Measurements from ENCODE around the gene KCNJ10. TPM values are rescaled to one million over a fixed set of nuclear protein-coding genes. Genes with fewer than 3 reads are reported as not detected.

The KCNJ10 gene
- total RNA-seq, 1 donor from 2014 or later, result not detected

DNA sequence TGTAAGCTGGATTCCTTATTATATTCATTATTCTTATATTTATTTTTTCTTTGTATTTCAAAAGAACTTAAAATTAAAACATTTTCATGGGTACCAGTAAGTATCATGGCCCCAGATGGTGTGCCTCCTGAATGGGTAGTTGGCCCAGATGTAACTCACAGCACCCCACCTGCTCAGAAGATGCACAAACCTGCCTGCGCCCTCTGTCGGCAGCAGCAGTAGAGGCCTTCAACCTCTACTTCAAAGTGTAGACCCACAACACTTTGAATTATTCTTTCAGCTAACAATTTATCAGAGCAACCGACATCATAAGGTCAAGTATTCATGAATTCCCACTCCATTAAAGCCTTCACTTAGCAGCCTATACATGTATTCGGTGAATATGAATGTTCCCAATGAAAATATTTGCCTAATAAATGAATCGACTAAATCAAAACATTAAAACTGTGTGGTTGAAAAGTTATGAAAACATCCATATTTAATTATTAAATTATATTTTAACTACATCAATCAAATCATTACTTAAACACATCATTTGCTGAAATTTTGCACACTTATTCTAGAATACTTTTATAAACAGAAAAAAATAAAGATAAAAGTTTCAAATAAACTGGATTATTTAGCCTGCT lies 63.5 kb downstream of the KCNJ10 start:
- Histone ChIP-seq H3K27ac (no peak overlapping the region), H3K36me3 (no peaks in the 10 kb centered on the region), H3K4me3 (no peak overlapping the region), H3K9me3 (no peaks in the 10 kb centered on the region), H3K4me1 (no peaks in the 10 kb centered on the region), H3K27me3 (no peaks in the 10 kb centered on the region)
- intact Hi-C loops (cut with DNase I), result loop anchor here (2.0 to 5.0 kb wide), 4 partner anchors 70 to 224 kb away; partner anchors contain the start of gene DUSP23
- peak; percentile 23 to 69 for DNase-seq (ENCODE audit: low spot score in 2 of 2)
- TF ChIP-seq CTCF (IDR thresholded peaks at IDR 0.05), result peak; percentile 49 to 74 (median 54)

GRCh38 chr1:160005070-160005469 lies 64.9 kb downstream of the KCNJ10 start:
- intact Hi-C loops (cut with DNase I), result loop anchor here (5.0 kb wide), 2 partner anchors 113 to 223 kb away; partner anchors contain the start of gene DUSP23
- H3K27me3 ChIP-seq, result no peaks in the 10 kb centered on the region
- no peaks in the 10 kb centered on the region for H3K9me3 ChIP-seq
- no peak for DNase-seq (ENCODE audit: low spot score in 2 of 2)
- H3K4me1 ChIP-seq, result no peaks in the 10 kb centered on the region
- H3K4me3 ChIP-seq, result no peak overlapping the region
- TF ChIP-seq CTCF (IDR thresholded peaks at IDR 0.05), result no peak
- no peaks in the 10 kb centered on the region for H3K36me3 ChIP-seq
- no peak overlapping the region for H3K27ac ChIP-seq

- intact Hi-C loops (cut with DNase I), result no loop called here
- no peak for DNase-seq (ENCODE audit: low spot score in 2 of 2)
- Histone ChIP-seq H3K9me3 (no peaks in the 10 kb centered on the region), H3K4me1 (no peaks in the 10 kb centered on the region), H3K36me3 (no peaks in the 10 kb centered on the region), H3K4me3 (no peak overlapping the region), H3K27ac (no peak overlapping the region), H3K27me3 (no peaks in the 10 kb centered on the region)
- no peak for TF ChIP-seq CTCF (IDR thresholded peaks at IDR 0.05)
Observed at GRCh38 chr1:160004425-160004824, 65.5 kb downstream of the KCNJ10 start.

DNA sequence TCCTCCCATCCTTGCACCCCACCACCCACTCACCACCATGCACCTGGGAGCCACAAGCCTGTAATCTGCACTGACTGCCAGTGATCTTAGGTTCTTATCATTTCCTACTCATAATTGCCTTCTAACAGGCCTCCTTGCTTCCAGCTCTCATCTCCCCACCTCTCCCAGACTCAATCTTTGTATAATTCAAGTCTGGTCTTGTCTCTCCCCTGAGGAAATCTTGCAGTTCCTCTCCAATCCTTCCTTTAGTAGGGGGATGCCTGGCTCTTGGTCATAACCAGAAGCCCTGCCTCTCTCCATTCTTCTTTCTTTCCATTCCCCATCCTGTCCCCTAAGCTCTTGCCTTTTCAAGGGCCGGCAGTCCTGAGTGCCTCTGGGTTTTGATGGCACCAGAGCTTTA lies 66.0 kb downstream of the KCNJ10 start:
- no peak for TF ChIP-seq CTCF (IDR thresholded peaks at IDR 0.05)
- H3K36me3 ChIP-seq, result no peaks in the 10 kb centered on the region
- H3K4me3 ChIP-seq, result no peak overlapping the region
- no peak overlapping the region for H3K27ac ChIP-seq
- H3K4me1 ChIP-seq, result no peaks in the 10 kb centered on the region
- no peaks in the 10 kb centered on the region for H3K9me3 ChIP-seq
- no peak for DNase-seq (ENCODE audit: low spot score in 2 of 2)
- H3K27me3 ChIP-seq, result no peaks in the 10 kb centered on the region
- intact Hi-C loops (cut with DNase I), result no loop called here

DNA sequence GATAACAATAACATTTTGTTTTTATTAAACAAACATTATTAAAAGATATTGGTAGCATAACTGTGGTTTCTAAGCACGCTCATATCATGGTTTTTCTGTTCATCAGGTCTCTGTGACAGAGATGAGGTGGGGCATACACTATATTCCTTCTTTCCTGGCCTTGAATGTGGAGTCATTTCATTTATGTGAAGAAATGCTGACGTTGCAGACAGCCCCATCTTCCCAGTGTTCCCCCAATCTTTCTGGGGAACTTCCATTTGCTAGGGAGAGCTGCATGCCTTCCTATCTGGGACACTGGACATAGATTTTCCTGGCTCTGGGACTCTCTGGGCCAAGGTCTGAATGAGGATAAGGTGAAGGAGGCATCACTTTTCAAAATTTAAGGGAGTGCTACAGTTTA lies 68.5 kb downstream of the KCNJ10 start:
- no peak overlapping the region for H3K27ac ChIP-seq
- DNase-seq (ENCODE audit: low spot score in 2 of 2), result no peak
- H3K9me3 ChIP-seq, result no peaks in the 10 kb centered on the region
- intact Hi-C loops (cut with DNase I), result no loop called here
- H3K4me1 ChIP-seq, result no peaks in the 10 kb centered on the region
- no peak overlapping the region for H3K4me3 ChIP-seq
- no peaks in the 10 kb centered on the region for H3K27me3 ChIP-seq
- TF ChIP-seq CTCF (IDR thresholded peaks at IDR 0.05), result no peak
- no peaks in the 10 kb centered on the region for H3K36me3 ChIP-seq

GRCh38 chr1:159999204-159999603 lies 70.8 kb downstream of the KCNJ10 start:
- Histone ChIP-seq H3K27ac (no peak overlapping the region), H3K36me3 (no peaks in the 10 kb centered on the region), H3K9me3 (no peaks in the 10 kb centered on the region), H3K27me3 (no peaks in the 10 kb centered on the region), H3K4me3 (no peak overlapping the region), H3K4me1 (no peaks in the 10 kb centered on the region)
- intact Hi-C loops (cut with DNase I), result no loop called here
- no peak for TF ChIP-seq CTCF (IDR thresholded peaks at IDR 0.05)
- DNase-seq (ENCODE audit: low spot score in 2 of 2), result no peak

Measured in ascending aorta (tissue), 2 donors.